ENCODE data around the gene POLR2F.
"Not testable (repeated sequence)": the region's sequence is repeated elsewhere in the genome, so short reads cannot be mapped to it uniquely, and the experiment has no call there.

DNA sequence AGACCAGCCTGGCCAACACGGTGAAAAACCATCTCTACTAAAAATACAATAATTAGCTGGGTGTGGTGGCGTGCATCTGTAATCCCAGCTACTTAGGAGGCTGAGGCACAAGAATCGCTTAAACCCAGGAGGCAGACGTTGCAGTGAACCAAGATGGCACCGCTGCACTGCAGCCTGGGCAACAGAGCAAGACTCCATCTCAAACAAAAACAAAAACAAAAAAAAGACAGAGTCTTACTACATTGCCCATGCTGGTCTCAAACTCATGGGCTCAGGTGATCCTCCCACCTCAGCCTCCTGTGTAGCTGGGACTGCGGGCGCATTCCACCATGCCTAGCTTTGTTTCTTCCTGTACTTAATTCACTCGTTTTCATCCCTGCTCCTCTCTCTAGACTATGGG lies 22.5 kb downstream of the POLR2F start:
- not testable (repeated sequence) for TF ChIP-seq CTCF (IDR thresholded peaks at IDR 0.05); ZFX (IDR thresholded peaks at IDR 0.05; ENCODE audit: borderline replicate concordance)

Data from 22Rv1 (cell line).